DOHH2 (cell line): ENCODE results near the gene PVALEF.

Source experiments
- H3F3A ChIP-seq: fragments of 200-600 bp; sonication (generic), shearing (Covaris generic); 2 replicates; pipeline ENCODE4 v1.6.0; 2016; ENCODE audit warnings: antibody characterized with exemption, mild to moderate bottlenecking; ENCODE audit not compliant: control insufficient read depth, insufficient read depth
- H3K27ac ChIP-seq: fragments of 200-600 bp; sonication (generic); 2 replicates; pipeline ENCODE4 v1.5.1; 2014; ENCODE audit warnings: low read depth, mild to moderate bottlenecking, low read length, moderate library complexity
- H3K27me3 ChIP-seq: fragments of 200-600 bp; sonication (generic); 2 replicates; pipeline ENCODE4 v1.6.1; 2014; ENCODE audit warnings: mild to moderate bottlenecking, low read length, mixed read lengths; ENCODE audit not compliant: control insufficient read depth
- H3K36me3 ChIP-seq: fragments of 200-600 bp; sonication (generic); 2 replicates; pipeline ENCODE4 v1.6.1; 2014; ENCODE audit warnings: mild to moderate bottlenecking, low read length, moderate library complexity, mixed read lengths; ENCODE audit not compliant: control insufficient read depth
- H3K4me1 ChIP-seq: fragments of 200-600 bp; sonication (generic); 2 replicates; pipeline ENCODE4 v1.6.1; 2014; ENCODE audit warnings: mild to moderate bottlenecking, low read length, mixed read lengths; ENCODE audit not compliant: control insufficient read depth
- H3K4me2 ChIP-seq: fragments of 200-600 bp; sonication (generic); 2 replicates; pipeline ENCODE4 v1.6.0; 2014; ENCODE audit warnings: mild to moderate bottlenecking, low read length, moderate library complexity
- H3K4me3 ChIP-seq: fragments of 200-600 bp; sonication (generic); 2 replicates; pipeline ENCODE4 v1.5.1; 2014; ENCODE audit warnings: mild to moderate bottlenecking, low read length, mixed read lengths
- H3K79me2 ChIP-seq: fragments of 200-600 bp; sonication (generic); 2 replicates; pipeline ENCODE4 v1.6.1; 2014; ENCODE audit warnings: mild to moderate bottlenecking, low read length, mixed read lengths; ENCODE audit not compliant: control insufficient read depth
- H3K9me2 ChIP-seq: fragments of 200-600 bp; sonication (generic); replicated peaks from 2 replicates; pipeline ENCODE4 v1.6.1; 2014; ENCODE audit warnings: mild to moderate bottlenecking, low read length, mixed read lengths; ENCODE audit not compliant: control insufficient read depth
- H3K9me3 ChIP-seq: fragments of 200-600 bp; sonication (generic); 2 replicates; pipeline ENCODE4 v1.6.1; 2014; ENCODE audit warnings: antibody characterized with exemption, low read length, mixed read lengths; ENCODE audit not compliant: control insufficient read depth, insufficient read depth
- H4K20me1 ChIP-seq: fragments of 200-600 bp; sonication (generic); 2 replicates; pipeline ENCODE4 v1.6.0; 2014; ENCODE audit warnings: low read depth, mild to moderate bottlenecking, antibody characterized with exemption, low read length, moderate library complexity; ENCODE audit not compliant: control insufficient read depth, insufficient read depth
- CTCF ChIP-seq: fragments of 200-600 bp; sonication (generic); IDR thresholded peaks from one replicate; pipeline ENCODE4 v1.5.1; 2014; ENCODE audit warnings: antibody characterized with exemption, mild to moderate bottlenecking, low read depth, low read length; ENCODE audit not compliant: poor library complexity, severe bottlenecking
- EZH2phosphoT487 ChIP-seq: fragments of 200-600 bp; sonication (generic); IDR thresholded peaks from 2 replicates; pipeline ENCODE4 v1.6.1; 2017; ENCODE audit warnings: borderline replicate concordance, mild to moderate bottlenecking, antibody characterized with exemption, low read length, moderate library complexity, mixed read lengths

Gene PVALEF

GRCh38 chr17:81123052-81124048 is 42.0 kb upstream of the PVALEF start:
- H3K4me1 ChIP-seq, result peaks cover 3% of the 10 kb centered on the region; the same call in 1 of the 2 replicates
- H3K27ac ChIP-seq, result no peak overlapping the region
- no peak overlapping the region for H3K4me2 ChIP-seq
- no peak overlapping the region for H3K4me3 ChIP-seq
- H3K9me2 ChIP-seq, result no peaks in the 10 kb centered on the region
- no peaks in the 10 kb centered on the region for H3K9me3 ChIP-seq
- no peaks in the 10 kb centered on the region for H3K27me3 ChIP-seq
- no peaks in the 10 kb centered on the region for H3F3A ChIP-seq
- TF ChIP-seq EZH2phosphoT487 (no peak), CTCF (no peak)
- no peaks in the 10 kb centered on the region for H3K36me3 ChIP-seq
- H3K79me2 ChIP-seq, result no peaks in the 10 kb centered on the region
- no peaks in the 10 kb centered on the region for H4K20me1 ChIP-seq

- H3K4me1 ChIP-seq, result peaks cover 3% of the 10 kb centered on the region; the same call in 1 of the 2 replicates
- TF ChIP-seq EZH2phosphoT487, result no peak
- no peak for TF ChIP-seq CTCF
- H4K20me1 ChIP-seq, result no peaks in the 10 kb centered on the region
Observed at GRCh38 chr17:81124377-81124776, 40.9 kb upstream of the PVALEF start.

DNA sequence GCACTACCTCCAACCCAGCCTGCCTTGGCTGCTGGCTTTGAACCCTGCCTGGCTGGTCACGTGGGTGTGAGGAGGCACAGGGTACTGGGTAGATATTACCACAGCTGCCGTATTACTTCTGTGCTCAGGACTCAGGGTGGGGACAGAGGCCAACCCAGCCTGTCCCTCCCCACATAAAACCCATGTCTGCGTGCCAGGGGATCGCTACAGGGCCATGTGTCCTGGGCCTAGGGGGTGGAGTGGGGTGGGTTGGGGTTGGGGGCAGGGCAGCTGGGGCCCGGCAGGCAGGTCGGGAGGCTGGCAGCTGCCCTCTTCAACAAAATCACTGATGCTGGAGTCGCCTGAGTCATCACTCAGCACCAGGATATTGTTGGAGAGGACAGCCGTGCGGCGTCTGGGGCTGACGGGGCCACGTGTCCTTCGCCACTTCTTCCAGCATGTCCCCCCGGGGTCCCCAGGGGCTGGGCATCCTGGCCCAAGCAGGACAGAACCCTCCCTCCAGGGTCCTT is 39.7 kb upstream of the PVALEF start:
- Histone ChIP-seq H3F3A (no peaks in the 10 kb centered on the region), H3K9me2 (no peaks in the 10 kb centered on the region), H3K4me1 (no peaks in the 10 kb centered on the region), H3K4me2 (no peak overlapping the region), H3K4me3 (no peak overlapping the region), H3K79me2 (no peaks in the 10 kb centered on the region), H3K36me3 (no peaks in the 10 kb centered on the region), H3K27me3 (no peaks in the 10 kb centered on the region), H4K20me1 (no peaks in the 10 kb centered on the region), H3K9me3 (no peaks in the 10 kb centered on the region), H3K27ac (no peak overlapping the region)
- TF ChIP-seq EZH2phosphoT487 (no peak), CTCF (no peak)

More at GRCh38 chr17:81124377-81124776, 40.9 kb upstream of the PVALEF start:
- no peaks in the 10 kb centered on the region for H3K9me3 ChIP-seq
- no peaks in the 10 kb centered on the region for H3F3A ChIP-seq
- H3K27ac ChIP-seq, result no peak overlapping the region
- no peaks in the 10 kb centered on the region for H3K9me2 ChIP-seq
- no peak overlapping the region for H3K4me2 ChIP-seq
- no peaks in the 10 kb centered on the region for H3K36me3 ChIP-seq
- no peaks in the 10 kb centered on the region for H3K79me2 ChIP-seq
- H3K27me3 ChIP-seq, result no peaks in the 10 kb centered on the region
- H3K4me3 ChIP-seq, result no peak overlapping the region
